ENCODE results near the gene FTL.
A peak's percentile ranks its signal among the peaks of the same experiment; 100 is the strongest.

FTL gene

DNA sequence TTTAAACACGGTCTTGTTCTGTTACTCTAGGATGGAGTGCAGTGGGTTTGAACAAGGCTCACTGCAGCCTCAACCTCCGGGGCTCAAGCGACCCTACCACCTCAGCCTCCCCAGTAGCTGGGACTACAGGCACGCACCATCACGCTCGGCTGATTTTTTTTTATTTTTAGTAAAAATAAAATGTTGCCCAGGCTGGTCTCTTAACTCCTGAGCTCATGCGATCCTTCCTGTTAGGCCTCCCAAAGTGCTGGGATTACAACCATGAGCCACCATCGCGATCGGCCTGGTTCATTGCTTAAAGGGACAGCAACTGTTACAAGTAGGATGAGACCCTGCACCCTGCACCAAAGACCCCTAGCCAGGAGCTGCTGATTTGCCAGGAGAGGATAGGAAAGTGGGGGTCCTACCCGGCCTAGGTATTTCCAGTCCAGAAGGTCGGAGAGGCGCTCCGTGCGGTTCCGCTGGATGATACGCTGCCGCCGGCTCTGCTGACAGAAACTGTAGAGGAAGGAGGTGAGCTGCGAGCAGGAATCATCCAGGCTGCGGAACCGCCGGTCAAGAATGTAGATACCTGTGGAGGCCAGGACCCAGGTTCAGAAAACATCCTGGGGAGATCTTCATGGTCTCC is 5.1 kb downstream of the FTL start:
- ChIA-PET CTCF (interaction anchor here (0.6 to 8.9 kb wide), 40 partner anchors 9 to 325 kb away, joined by 3 to 141 read pairs (median 6); partner anchors contain the start of genes BCAT2, CA11, GYS1 and HSD17B14), POLR2A (interaction anchor here (0.8 to 7.5 kb wide), 3 partner anchors 21 to 95 kb away, joined by 3 to 119 read pairs (median 6); partner anchors contain the start of gene PPP1R15A)
- DNase-seq (ENCODE audit: low read depth, low spot score) = no peak
- TF ChIP-seq, protein P1, sequence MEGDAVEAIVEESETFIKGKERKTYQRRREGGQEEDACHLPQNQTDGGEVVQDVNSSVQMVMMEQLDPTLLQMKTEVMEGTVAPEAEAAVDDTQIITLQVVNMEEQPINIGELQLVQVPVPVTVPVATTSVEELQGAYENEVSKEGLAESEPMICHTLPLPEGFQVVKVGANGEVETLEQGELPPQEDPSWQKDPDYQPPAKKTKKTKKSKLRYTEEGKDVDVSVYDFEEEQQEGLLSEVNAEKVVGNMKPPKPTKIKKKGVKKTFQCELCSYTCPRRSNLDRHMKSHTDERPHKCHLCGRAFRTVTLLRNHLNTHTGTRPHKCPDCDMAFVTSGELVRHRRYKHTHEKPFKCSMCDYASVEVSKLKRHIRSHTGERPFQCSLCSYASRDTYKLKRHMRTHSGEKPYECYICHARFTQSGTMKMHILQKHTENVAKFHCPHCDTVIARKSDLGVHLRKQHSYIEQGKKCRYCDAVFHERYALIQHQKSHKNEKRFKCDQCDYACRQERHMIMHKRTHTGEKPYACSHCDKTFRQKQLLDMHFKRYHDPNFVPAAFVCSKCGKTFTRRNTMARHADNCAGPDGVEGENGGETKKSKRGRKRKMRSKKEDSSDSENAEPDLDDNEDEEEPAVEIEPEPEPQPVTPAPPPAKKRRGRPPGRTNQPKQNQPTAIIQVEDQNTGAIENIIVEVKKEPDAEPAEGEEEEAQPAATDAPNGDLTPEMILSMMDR (IDR thresholded peaks at IDR 0.05; ENCODE audit: insufficient read depth, low read length, missing control alignments) = no peak
- no peak overlapping the region for H3K4me3 ChIP-seq (ENCODE audit: low read depth, low read length)

DNA sequence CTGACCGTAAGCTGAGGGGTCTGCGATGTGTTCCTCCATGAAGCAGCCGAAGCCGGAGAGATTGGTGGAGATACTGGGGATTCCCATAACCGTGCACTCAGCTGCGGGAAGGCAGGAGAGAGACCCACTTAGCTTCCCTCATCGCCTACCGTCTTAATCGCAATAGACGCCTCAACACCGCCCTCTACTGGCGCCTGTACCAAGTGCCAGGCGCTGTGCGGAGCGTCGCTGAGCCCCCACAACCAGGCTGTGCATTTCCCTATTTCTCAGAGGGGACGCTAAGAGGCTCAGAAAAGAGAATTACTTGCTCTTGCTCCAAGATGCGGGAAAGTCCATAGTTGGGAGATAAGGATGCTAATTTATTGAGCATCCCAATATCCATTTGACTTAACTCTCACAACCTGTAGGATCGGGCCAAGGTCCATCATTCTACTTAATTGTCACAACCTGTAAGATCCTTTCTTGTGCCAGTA is 5.8 kb downstream of the FTL start:
- TF ChIP-seq, protein P1 (IDR thresholded peaks at IDR 0.05; ENCODE audit: insufficient read depth, low read length, missing control alignments) = peak; percentile 94
- no peak overlapping the region for H3K4me3 ChIP-seq (ENCODE audit: low read depth, low read length)
- POLR2A ChIA-PET = interaction anchor here (0.8 to 7.5 kb wide), 3 partner anchors 21 to 95 kb away, joined by 3 to 119 read pairs (median 6); partner anchors contain the start of gene PPP1R15A
- DNase-seq (ENCODE audit: low read depth, low spot score) = no peak
- CTCF ChIA-PET = interaction anchor here (0.6 to 8.9 kb wide), 40 partner anchors 9 to 325 kb away, joined by 3 to 141 read pairs (median 6); partner anchors contain the start of genes BCAT2, CA11, GYS1 and HSD17B14

DNA sequence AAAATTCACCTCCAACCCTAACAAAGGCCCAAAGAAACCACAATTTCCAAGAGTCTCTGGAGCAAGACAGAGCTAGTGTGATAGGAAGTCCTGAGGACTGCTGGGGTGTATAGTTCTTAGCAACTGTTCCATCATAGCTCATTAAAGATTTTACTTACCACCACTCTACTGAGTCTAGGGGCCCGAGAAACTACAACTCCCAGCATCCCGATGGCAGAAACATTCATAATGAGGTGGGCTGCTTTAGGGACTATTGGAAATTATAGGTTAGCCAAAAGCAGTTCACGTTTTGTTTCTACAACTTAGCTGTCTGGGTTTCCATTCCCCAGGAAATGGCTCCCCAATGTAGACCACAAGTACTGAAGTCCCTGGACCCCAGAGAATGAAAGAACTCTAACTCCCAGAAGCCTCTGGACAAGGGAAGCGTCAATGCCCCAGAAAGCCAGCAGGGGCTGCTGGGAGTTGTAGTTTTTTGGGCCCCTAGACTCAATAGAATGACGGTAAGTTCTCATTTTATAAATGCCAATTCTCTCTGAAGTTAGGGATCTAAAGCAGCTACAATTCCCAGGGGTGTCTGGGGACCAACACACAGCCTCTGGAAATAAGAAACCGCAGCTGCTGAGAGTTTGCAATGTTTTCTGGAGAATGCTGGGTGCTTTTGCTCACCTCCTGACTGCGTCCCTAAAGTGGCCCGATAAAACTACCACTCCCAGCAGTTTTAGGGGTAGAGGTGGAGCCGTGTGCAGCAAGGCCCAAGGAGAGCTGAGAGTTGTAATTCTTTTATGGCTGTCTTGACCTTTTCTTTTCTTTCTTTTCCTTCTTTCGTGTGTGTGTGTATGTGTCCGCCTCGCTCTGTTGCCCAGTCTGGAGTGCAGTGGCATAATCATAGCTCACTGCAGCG is 11.1 kb downstream of the FTL start:
- no peak for DNase-seq (ENCODE audit: low read depth, low spot score)
- ChIA-PET POLR2A (interaction anchor here (1.9 kb wide), 1 partner anchor 9 kb away, joined by 9 read pairs; no protein-coding TSS in a partner anchor), CTCF (interaction anchor here (0.9 to 9.4 kb wide), 9 partner anchors 10 to 188 kb away, joined by 3 to 128 read pairs (median 10); partner anchors contain the start of genes FTL, GYS1 and RUVBL2)
- H3K4me3 ChIP-seq (ENCODE audit: low read depth, low read length) = no peak overlapping the region
- TF ChIP-seq, protein P1 (IDR thresholded peaks at IDR 0.05; ENCODE audit: insufficient read depth, low read length, missing control alignments) = no peak

DNA sequence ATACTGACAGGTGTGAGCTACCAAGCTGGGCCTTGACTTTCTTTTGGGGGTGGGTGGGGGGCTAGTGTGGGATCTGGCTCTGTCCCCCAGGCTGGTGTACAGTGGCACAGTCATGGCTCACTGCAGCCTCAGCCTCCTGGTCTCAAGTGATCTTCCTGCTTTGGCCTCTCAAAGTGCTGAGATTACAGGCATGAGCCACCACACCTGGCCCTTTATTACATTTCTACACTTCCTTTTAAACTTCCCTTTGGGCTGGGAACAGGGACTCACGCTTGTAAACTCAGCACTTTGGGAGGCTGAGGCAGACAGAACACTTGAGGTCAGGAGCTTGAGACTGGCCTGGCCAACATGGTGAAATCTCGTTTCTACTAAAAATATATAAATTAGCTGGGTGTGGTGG is 12.0 kb downstream of the FTL start:
- CTCF ChIA-PET = interaction anchor here (0.9 to 9.4 kb wide), 9 partner anchors 9 to 302 kb away, joined by 3 to 128 read pairs (median 10); partner anchors contain the start of genes FTL, GYS1, HSD17B14 and RUVBL2
- no peak for DNase-seq (ENCODE audit: low read depth, low spot score)
- POLR2A ChIA-PET = interaction anchor here (1.9 to 2.1 kb wide), 2 partner anchors 10 to 102 kb away, joined by 5 to 9 read pairs; no protein-coding TSS in a partner anchor
- no peak overlapping the region for H3K4me3 ChIP-seq (ENCODE audit: low read depth, low read length)
- TF ChIP-seq, protein P1 (IDR thresholded peaks at IDR 0.05; ENCODE audit: insufficient read depth, low read length, missing control alignments) = no peak

DNA sequence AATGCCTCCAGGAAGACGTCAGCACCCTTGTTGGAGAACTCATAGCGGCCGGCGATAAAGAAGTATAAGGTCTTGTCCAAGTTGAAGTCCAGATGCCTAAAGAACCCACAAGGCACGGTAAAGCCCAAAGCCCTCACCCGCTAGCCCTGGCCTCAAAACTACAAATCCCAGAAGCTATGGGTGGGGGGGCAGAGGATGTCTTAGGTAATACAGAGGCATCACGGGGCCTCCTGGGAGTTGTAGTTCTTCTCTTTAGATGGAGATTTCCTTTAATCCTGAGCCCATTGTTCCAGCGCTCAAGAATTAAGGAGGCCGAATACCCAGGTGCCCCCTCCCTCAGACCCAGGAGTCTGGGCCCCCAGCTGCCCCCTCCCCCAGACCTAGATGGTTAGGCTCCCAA is 17.2 kb downstream of the FTL start:
- DNase-seq (ENCODE audit: low read depth, low spot score) = no peak
- ChIA-PET CTCF (interaction anchor here (2.5 to 8.5 kb wide), 3 partner anchors 10 to 16 kb away, joined by 13 to 52 read pairs (median 43); partner anchors contain the start of genes GYS1 and RUVBL2), POLR2A (interaction anchor here (2.6 kb wide), 1 partner anchor 10 kb away, joined by 10 read pairs; the partner anchor contains the start of genes GYS1 and RUVBL2)
- H3K4me3 ChIP-seq (ENCODE audit: low read depth, low read length) = no peak overlapping the region
- TF ChIP-seq, protein P1 (IDR thresholded peaks at IDR 0.05; ENCODE audit: insufficient read depth, low read length, missing control alignments) = no peak
